ENCODE results near the gene USP30. TPM values are rescaled to one million over a fixed set of nuclear protein-coding genes. Genes with fewer than 3 reads are reported as not detected.

Gene USP30
- total RNA-seq, 4 donors from 2014 or later: 6.4 to 21.2 (median 13.3) TPM

GRCh38 chr12:109127533-109128242 is 75.3 kb downstream of the USP30 start:
- intact Hi-C loops (cut with DNase I; ENCODE audit: low total_unique reads) (no loop called here), in situ Hi-C loops (cut with MboI; ENCODE audit: low sequenced_read_pairs in 4 of 4) (no loop called here)
- H3K4me3 ChIP-seq: peak overlapping the region in 1 of 4 donors; percentile 78
- DNase-seq (peak; percentile 83 to 89), ATAC-seq (peak; percentile 22 to 40)
- H3K4me1 ChIP-seq: peaks cover 68 to 75% of the 10 kb centered on the region in 2 donors
- H3K9me3 ChIP-seq: no peaks in the 10 kb centered on the region
- H3K27me3 ChIP-seq: no peaks in the 10 kb centered on the region
- H3K36me3 ChIP-seq: peaks cover 0 to 1% of the 10 kb centered on the region in 2 donors
- H3K27ac ChIP-seq: peak overlapping the region; percentile 93 to 99 (median 97)
- no peak for TF ChIP-seq CTCF (IDR thresholded peaks at IDR 0.05 in 4 of 5, conservative IDR thresholded peaks at IDR 0.05 in 1 of 5)
- peak in 1 of 2 donors; percentile 53 for TF ChIP-seq POLR2A (IDR thresholded peaks at IDR 0.05)

GRCh38 chr12:109130297-109131153 is 78.1 kb downstream of the USP30 start:
- peak; percentile 88 to 92 for DNase-seq
- ATAC-seq: peak; percentile 47 to 59
- Histone ChIP-seq H3K4me3 (peak overlapping the region; percentile 50 to 71 (median 62)), H3K9me3 (no peaks in the 10 kb centered on the region), H3K27ac (peak overlapping the region; percentile 93 to 99 (median 97)), H3K36me3 (peaks cover 0 to 8% of the 10 kb centered on the region in 2 donors), H3K4me1 (peaks cover 57 to 80% of the 10 kb centered on the region in 2 donors), H3K27me3 (no peaks in the 10 kb centered on the region)
- intact Hi-C loops (cut with DNase I; ENCODE audit: low total_unique reads) (loop anchor here (1.0 kb wide), 1 partner anchor 14 kb away; the partner anchor contains the start of gene ACACB), in situ Hi-C loops (cut with MboI; ENCODE audit: low sequenced_read_pairs in 4 of 4) (no loop called here)
- TF ChIP-seq POLR2A (IDR thresholded peaks at IDR 0.05): peak in 1 of 2 donors; percentile 21
- no peak for TF ChIP-seq CTCF (IDR thresholded peaks at IDR 0.05 in 4 of 5, conservative IDR thresholded peaks at IDR 0.05 in 1 of 5)

- H3K36me3 ChIP-seq: peaks cover 0 to 8% of the 10 kb centered on the region in 2 donors
- in situ Hi-C loops (cut with MboI; ENCODE audit: low sequenced_read_pairs in 4 of 4): no loop called here
- intact Hi-C loops (cut with DNase I; ENCODE audit: low total_unique reads): loop anchor here (1.0 kb wide), 1 partner anchor 15 kb away; the partner anchor contains the start of gene ACACB
- peaks cover 54 to 80% of the 10 kb centered on the region in 2 donors for H3K4me1 ChIP-seq
- peak; percentile 94 to 97 for DNase-seq
- H3K4me3 ChIP-seq: peak overlapping the region; percentile 50 to 71 (median 62)
- H3K9me3 ChIP-seq: no peaks in the 10 kb centered on the region
- ATAC-seq: peak; percentile 50 to 64
- no peaks in the 10 kb centered on the region for H3K27me3 ChIP-seq
- no peak for TF ChIP-seq CTCF (IDR thresholded peaks at IDR 0.05 in 4 of 5, conservative IDR thresholded peaks at IDR 0.05 in 1 of 5)
- peak; percentile 80 to 86 for TF ChIP-seq POLR2A (IDR thresholded peaks at IDR 0.05)
- peak overlapping the region; percentile 93 to 99 (median 97) for H3K27ac ChIP-seq
Observed at GRCh38 chr12:109131154-109132050, 79.0 kb downstream of the USP30 start.
